GM21423 (cell line): Measurements from ENCODE around the gene MUC5B.
"Not testable (repeated sequence)": the region's sequence is repeated elsewhere in the genome, so short reads cannot be mapped to it uniquely, and the experiment has no call there.

Source experiments
- ATAC-seq: cut with Tn5 transposase; IDR thresholded peaks from one replicate; pipeline ENCODE4 v1.9.1; 2021; ENCODE audit warnings: mild to moderate bottlenecking, moderate library complexity; ENCODE audit not compliant: unreplicated experiment

The MUC5B gene

GRCh38 chr11:1188451-1189130 lies 34.3 kb upstream of the MUC5B start:
- ATAC-seq = not testable (repeated sequence)

GRCh38 chr11:1189816-1190215 lies 33.0 kb upstream of the MUC5B start:
- not testable (repeated sequence) for ATAC-seq

GRCh38 chr11:1191786-1192470 lies 30.9 kb upstream of the MUC5B start:
- not testable (repeated sequence) for ATAC-seq

- no peak for ATAC-seq
These were observed 30.0 kb upstream of the MUC5B start for GRCh38 chr11:1192741-1193325.

GRCh38 chr11:1193326-1194230 lies 29.3 kb upstream of the MUC5B start:
- no peak for ATAC-seq

- ATAC-seq = no peak
These were observed 28.5 kb upstream of the MUC5B start for GRCh38 chr11:1194231-1194976.

- no peak for ATAC-seq
These were observed 27.7 kb upstream of the MUC5B start for GRCh38 chr11:1194977-1195681.

GRCh38 chr11:1195682-1196515 lies 27.0 kb upstream of the MUC5B start:
- ATAC-seq = no peak

- ATAC-seq = no peak
These were observed 26.1 kb upstream of the MUC5B start for GRCh38 chr11:1196516-1197391.

- no peak for ATAC-seq
These were observed 25.4 kb upstream of the MUC5B start for GRCh38 chr11:1197431-1197885.

- ATAC-seq = no peak
These were observed 24.8 kb upstream of the MUC5B start for GRCh38 chr11:1197886-1198560.

- ATAC-seq = no peak
These were observed 24.2 kb upstream of the MUC5B start for GRCh38 chr11:1198561-1199240.

- ATAC-seq = no peak
These were observed 23.6 kb upstream of the MUC5B start for GRCh38 chr11:1199241-1199750.

GRCh38 chr11:1199751-1200610 lies 22.9 kb upstream of the MUC5B start:
- ATAC-seq = no peak

- ATAC-seq = no peak
These were observed 22.2 kb upstream of the MUC5B start for GRCh38 chr11:1200611-1201191.
